Endothelial cell of umbilical vein (primary cell): ENCODE data around the gene ZNF74.

Source experiments
- CTCF ChIP-seq, 2 donors: IDR thresholded peaks; 1 replicate in 1 of 2; 2 replicates in 1 of 2; pipeline ENCODE4 v1.5.1; 2011; ENCODE audit warnings: low read length in 2 of 2, mild to moderate bottlenecking in 2 of 2, moderate library complexity in 2 of 2, control low read depth in 1 of 2, inconsistent platforms in 1 of 2, low read depth in 1 of 2; ENCODE audit not compliant: insufficient read depth in 1 of 2; ENCODE audit errors: extremely low read depth in 1 of 2
- EZH2 ChIP-seq: IDR thresholded peaks from 2 replicates; pipeline ENCODE4 v1.6.1; 2012; ENCODE audit warnings: borderline replicate concordance, low read depth, mild to moderate bottlenecking, moderate library complexity, low read length, inconsistent platforms; ENCODE audit not compliant: severe bottlenecking
- JUN ChIP-seq: IDR thresholded peaks from 2 replicates; pipeline ENCODE4 v1.6.1; 2011; ENCODE audit warnings: borderline replicate concordance, low read depth; ENCODE audit not compliant: insufficient read length, insufficient read depth
- POLR2A ChIP-seq: IDR thresholded peaks from 2 replicates; pipeline ENCODE4 v1.6.1; 2012; ENCODE audit warnings: low read depth, mild to moderate bottlenecking, control low read depth, low read length
- POLR2AphosphoS5 ChIP-seq: IDR thresholded peaks from 2 replicates; pipeline ENCODE4 v1.6.1; 2012; ENCODE audit warnings: low read depth, mild to moderate bottlenecking, control low read depth, low read length, moderate library complexity; ENCODE audit not compliant: insufficient read depth

GRCh38 chr22:20399866-20400605 is 6.1 kb downstream of the ZNF74 start:
- TF ChIP-seq CTCF (IDR thresholded peaks at IDR 0.05; ENCODE audit: extremely low read depth in 1 of 2, insufficient read depth in 1 of 2, low read depth in 1 of 2, low read length in 2 of 2) (no peak), POLR2A (no peak), EZH2 (no peak), POLR2AphosphoS5 (no peak), JUN (no peak)
